ENCODE data around the gene IRF9. TPM values are rescaled to one million over a fixed set of nuclear protein-coding genes. Genes with fewer than 3 reads are reported as not detected.

The IRF9 gene
- total and polyA plus RNA-seq, 2 of the 13 experiments (the other 11 are each of a cell fraction or from before 2014, with no cell fraction given): 14.9 to 49.7 TPM

DNA sequence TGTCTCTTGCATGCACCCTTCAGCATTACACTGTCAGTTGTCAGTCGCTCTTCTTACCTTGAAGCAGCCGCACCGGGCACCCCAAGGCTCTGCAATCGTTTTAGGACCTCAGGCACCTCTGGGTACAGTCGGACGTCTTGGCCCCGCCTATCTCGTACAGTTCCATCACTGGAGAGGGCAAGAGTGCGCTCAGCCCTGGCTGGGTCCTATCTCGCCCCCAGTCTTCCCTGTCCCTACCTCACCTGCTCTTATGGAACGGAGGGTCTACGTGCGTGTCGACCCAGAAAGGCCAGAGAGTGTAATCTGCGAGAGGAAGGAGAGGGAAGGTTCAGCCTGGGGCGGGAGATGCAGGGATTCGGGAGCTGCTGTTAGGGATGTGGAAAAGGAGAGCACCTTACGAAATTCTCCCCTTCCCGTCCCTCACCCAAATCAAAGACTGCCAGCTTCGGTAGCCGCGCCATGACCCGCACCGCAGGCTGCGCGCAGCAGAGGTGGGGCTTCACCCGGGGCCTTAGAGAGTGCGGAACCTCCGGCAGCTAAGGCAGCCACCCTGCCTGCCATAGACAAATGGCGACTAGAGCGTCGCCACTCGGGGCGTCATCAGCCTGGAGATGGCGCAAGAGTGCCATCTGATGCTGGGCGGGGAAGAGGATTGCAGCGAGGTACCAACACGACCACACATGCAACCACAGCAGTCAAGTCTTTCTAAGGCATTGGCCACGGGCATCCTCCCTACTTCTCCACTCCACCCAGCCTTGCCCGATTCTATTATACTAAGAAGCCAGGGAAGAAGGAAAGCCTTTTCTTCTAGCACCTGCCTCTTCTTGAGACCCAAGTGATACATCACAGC, 54.7 kb downstream of the IRF9 start, which contains the start of gene MDP1 (continued):
- peak; percentile 83 for TF ChIP-seq SOX5 (CRISPR knock-in tag; IDR thresholded peaks at IDR 0.05; ENCODE audit: borderline replicate concordance)
- TF ChIP-seq NPAS2 (CRISPR knock-in tag; IDR thresholded peaks at IDR 0.05; ENCODE audit: borderline replicate concordance): no peak
- TF ChIP-seq ZFP36L1 (CRISPR knock-in tag; IDR thresholded peaks at IDR 0.05): peak; percentile 99
- TF ChIP-seq FOXA3 (CRISPR knock-in tag; IDR thresholded peaks at IDR 0.05): peak; percentile 92
- TF ChIP-seq, protein P1, sequence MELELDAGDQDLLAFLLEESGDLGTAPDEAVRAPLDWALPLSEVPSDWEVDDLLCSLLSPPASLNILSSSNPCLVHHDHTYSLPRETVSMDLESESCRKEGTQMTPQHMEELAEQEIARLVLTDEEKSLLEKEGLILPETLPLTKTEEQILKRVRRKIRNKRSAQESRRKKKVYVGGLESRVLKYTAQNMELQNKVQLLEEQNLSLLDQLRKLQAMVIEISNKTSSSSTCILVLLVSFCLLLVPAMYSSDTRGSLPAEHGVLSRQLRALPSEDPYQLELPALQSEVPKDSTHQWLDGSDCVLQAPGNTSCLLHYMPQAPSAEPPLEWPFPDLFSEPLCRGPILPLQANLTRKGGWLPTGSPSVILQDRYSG (CRISPR knock-in tag; IDR thresholded peaks at IDR 0.05): no peak
- TF ChIP-seq ZNF33B (CRISPR knock-in tag; IDR thresholded peaks at IDR 0.05): no peak
- TF ChIP-seq, protein P2, sequence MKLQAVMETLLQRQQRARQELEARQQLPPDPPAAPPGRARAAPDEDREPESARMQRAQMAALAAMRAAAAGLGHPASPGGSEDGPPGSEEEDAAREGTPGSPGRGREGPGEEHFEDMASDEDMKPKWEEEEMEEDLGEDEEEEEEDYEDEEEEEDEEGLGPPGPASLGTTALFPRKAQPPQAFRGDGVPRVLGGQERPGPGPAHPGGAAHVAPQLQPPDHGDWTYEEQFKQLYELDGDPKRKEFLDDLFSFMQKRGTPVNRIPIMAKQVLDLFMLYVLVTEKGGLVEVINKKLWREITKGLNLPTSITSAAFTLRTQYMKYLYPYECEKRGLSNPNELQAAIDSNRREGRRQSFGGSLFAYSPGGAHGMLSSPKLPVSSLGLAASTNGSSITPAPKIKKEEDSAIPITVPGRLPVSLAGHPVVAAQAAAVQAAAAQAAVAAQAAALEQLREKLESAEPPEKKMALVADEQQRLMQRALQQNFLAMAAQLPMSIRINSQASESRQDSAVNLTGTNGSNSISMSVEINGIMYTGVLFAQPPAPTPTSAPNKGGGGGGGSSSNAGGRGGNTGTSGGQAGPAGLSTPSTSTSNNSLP (IDR thresholded peaks at IDR 0.05; ENCODE audit: low read depth, low read length): peak; percentile 78; the same call in 1 of the 2 replicates
- TF ChIP-seq SPEN (CRISPR knock-in tag; IDR thresholded peaks at IDR 0.05; ENCODE audit: low read depth): peak; percentile 100
- no peak; the same call in none of the 2 replicates for TF ChIP-seq MZF1 (CRISPR knock-in tag; IDR thresholded peaks at IDR 0.05; ENCODE audit: borderline replicate concordance)
- TF ChIP-seq, protein P3, sequence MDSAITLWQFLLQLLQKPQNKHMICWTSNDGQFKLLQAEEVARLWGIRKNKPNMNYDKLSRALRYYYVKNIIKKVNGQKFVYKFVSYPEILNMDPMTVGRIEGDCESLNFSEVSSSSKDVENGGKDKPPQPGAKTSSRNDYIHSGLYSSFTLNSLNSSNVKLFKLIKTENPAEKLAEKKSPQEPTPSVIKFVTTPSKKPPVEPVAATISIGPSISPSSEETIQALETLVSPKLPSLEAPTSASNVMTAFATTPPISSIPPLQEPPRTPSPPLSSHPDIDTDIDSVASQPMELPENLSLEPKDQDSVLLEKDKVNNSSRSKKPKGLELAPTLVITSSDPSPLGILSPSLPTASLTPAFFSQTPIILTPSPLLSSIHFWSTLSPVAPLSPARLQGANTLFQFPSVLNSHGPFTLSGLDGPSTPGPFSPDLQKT (CRISPR knock-in tag; IDR thresholded peaks at IDR 0.05; ENCODE audit: borderline replicate concordance): no peak
- TF ChIP-seq, protein P4, sequence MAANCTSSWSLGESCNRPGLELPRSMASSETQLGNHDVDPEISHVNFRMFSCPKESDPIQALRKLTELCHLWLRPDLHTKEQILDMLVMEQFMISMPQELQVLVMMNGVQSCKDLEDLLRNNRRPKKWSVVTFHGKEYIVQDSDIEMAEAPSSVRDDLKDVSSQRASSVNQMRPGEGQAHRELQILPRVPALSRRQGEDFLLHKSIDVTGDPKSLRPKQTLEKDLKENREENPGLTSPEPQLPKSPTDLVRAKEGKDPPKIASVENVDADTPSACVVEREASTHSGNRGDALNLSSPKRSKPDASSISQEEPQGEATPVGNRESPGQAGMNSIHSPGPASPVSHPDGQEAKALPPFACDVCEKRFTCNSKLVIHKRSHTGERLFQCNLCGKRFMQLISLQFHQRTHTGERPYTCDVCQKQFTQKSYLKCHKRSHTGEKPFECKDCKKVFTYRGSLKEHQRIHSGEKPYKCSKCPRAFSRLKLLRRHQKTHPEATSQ (CRISPR knock-in tag; IDR thresholded peaks at IDR 0.05; ENCODE audit: borderline replicate concordance): peak; percentile 98
- TF ChIP-seq, protein P5, sequence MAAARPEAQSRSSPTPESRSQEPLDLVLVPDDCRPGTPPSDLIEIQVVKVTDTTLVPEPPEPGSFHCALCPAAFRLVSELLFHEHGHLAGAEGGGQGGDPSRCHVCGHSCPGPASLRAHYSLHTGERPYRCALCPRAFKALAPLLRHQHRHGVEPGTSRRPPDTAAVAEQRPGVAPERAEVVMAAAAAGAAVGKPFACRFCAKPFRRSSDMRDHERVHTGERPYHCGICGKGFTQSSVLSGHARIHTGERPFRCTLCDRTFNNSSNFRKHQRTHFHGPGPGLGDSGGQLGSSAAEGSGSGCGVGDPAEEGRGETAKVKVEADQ (CRISPR knock-in tag; IDR thresholded peaks at IDR 0.05; ENCODE audit: borderline replicate concordance): no peak
- TF ChIP-seq TEAD2 (CRISPR knock-in tag; IDR thresholded peaks at IDR 0.05): no peak
- TF ChIP-seq, protein P6, sequence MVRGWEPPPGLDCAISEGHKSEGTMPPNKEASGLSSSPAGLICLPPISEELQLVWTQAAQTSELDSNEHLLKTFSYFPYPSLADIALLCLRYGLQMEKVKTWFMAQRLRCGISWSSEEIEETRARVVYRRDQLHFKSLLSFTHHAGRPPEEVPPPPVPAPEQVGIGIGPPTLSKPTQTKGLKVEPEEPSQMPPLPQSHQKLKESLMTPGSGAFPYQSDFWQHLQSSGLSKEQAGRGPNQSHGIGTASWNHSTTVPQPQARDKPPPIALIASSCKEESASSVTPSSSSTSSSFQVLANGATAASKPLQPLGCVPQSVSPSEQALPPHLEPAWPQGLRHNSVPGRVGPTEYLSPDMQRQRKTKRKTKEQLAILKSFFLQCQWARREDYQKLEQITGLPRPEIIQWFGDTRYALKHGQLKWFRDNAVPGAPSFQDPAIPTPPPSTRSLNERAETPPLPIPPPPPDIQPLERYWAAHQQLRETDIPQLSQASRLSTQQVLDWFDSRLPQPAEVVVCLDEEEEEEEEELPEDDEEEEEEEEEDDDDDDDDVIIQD (CRISPR knock-in tag; IDR thresholded peaks at IDR 0.05; ENCODE audit: low read depth): peak; percentile 100
- peak; percentile 99 for TF ChIP-seq RBM22 (optimal IDR thresholded peaks at IDR 0.05; ENCODE audit: low read length)
- no peak for TF ChIP-seq MBD4 (IDR thresholded peaks at IDR 0.05; ENCODE audit: borderline replicate concordance, low read length)
- peak; percentile 98; the same call in 1 of the 2 replicates for TF ChIP-seq CBX5 (CRISPR knock-in tag; IDR thresholded peaks at IDR 0.05; ENCODE audit: borderline replicate concordance)
- TF ChIP-seq, protein P7, sequence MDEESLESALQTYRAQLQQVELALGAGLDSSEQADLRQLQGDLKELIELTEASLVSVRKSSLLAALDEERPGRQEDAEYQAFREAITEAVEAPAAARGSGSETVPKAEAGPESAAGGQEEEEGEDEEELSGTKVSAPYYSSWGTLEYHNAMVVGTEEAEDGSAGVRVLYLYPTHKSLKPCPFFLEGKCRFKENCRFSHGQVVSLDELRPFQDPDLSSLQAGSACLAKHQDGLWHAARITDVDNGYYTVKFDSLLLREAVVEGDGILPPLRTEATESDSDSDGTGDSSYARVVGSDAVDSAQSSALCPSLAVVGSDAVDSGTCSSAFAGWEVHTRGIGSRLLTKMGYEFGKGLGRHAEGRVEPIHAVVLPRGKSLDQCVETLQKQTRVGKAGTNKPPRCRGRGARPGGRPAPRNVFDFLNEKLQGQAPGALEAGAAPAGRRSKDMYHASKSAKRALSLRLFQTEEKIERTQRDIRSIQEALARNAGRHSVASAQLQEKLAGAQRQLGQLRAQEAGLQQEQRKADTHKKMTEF (CRISPR knock-in tag; IDR thresholded peaks at IDR 0.05): peak; percentile 99
- no peak for TF ChIP-seq ZMYM2 (CRISPR knock-in tag; IDR thresholded peaks at IDR 0.05)

All from HepG2 (cell line).